ENCODE results near the gene NDUFA7.
"Not testable (repeated sequence)": the region's sequence is repeated elsewhere in the genome, so short reads cannot be mapped to it uniquely, and the experiment has no call there.

NDUFA7 gene

GRCh38 chr19:8331263-8331845 is 10.2 kb upstream of the NDUFA7 start:
- no peak overlapping the region for H3K4me3 ChIP-seq (ENCODE audit: extremely low read depth, insufficient read depth, low read length, poor library complexity, severe bottlenecking)
- H3K36me3 ChIP-seq (ENCODE audit: control insufficient read depth, insufficient read depth, low read length), result no peaks in the 10 kb centered on the region
- WGBS, 2 experiments (ENCODE audit: insufficient coverage in 2 of 2), result 85 to 88% methylated on average over 3 to 4 of the region's 8 CpGs
- no peak overlapping the region for H3K27ac ChIP-seq (ENCODE audit: low read depth, low read length, severe bottlenecking)
- H3K4me1 ChIP-seq (ENCODE audit: control insufficient read depth, insufficient read depth, low read length, poor library complexity, severe bottlenecking), result peaks cover 5% of the 10 kb centered on the region
- H3K9me3 ChIP-seq (ENCODE audit: control insufficient read depth, low read length), result no peaks in the 10 kb centered on the region

GRCh38 chr19:8329996-8330395 is 8.8 kb upstream of the NDUFA7 start:
- Histone ChIP-seq H3K27ac (ENCODE audit: low read depth, low read length, severe bottlenecking) (no peak overlapping the region), H3K4me3 (ENCODE audit: extremely low read depth, insufficient read depth, low read length, poor library complexity, severe bottlenecking) (no peak overlapping the region), H3K4me1 (ENCODE audit: control insufficient read depth, insufficient read depth, low read length, poor library complexity, severe bottlenecking) (peaks cover 5% of the 10 kb centered on the region), H3K36me3 (ENCODE audit: control insufficient read depth, insufficient read depth, low read length) (peaks cover 2% of the 10 kb centered on the region), H3K9me3 (ENCODE audit: control insufficient read depth, low read length) (no peaks in the 10 kb centered on the region)
- 71 to 79% methylated on average over 3 of the region's 3 CpGs for WGBS, 2 experiments (ENCODE audit: insufficient coverage in 2 of 2)

- Histone ChIP-seq H3K9me3 (ENCODE audit: control insufficient read depth, low read length) (no peaks in the 10 kb centered on the region), H3K36me3 (ENCODE audit: control insufficient read depth, insufficient read depth, low read length) (peaks cover 32% of the 10 kb centered on the region), H3K4me3 (ENCODE audit: extremely low read depth, insufficient read depth, low read length, poor library complexity, severe bottlenecking) (no peak overlapping the region), H3K4me1 (ENCODE audit: control insufficient read depth, insufficient read depth, low read length, poor library complexity, severe bottlenecking) (no peaks in the 10 kb centered on the region), H3K27ac (ENCODE audit: low read depth, low read length, severe bottlenecking) (no peak overlapping the region)
- WGBS, 2 experiments (ENCODE audit: insufficient coverage in 2 of 2), result 89 to 100% methylated on average over 2 of the region's 3 CpGs
Observed at GRCh38 chr19:8325454-8325853, 4.3 kb upstream of the NDUFA7 start.

GRCh38 chr19:8324186-8325050 is 3.2 kb upstream of the NDUFA7 start:
- peaks cover 32% of the 10 kb centered on the region for H3K36me3 ChIP-seq (ENCODE audit: control insufficient read depth, insufficient read depth, low read length)
- no peak overlapping the region for H3K4me3 ChIP-seq (ENCODE audit: extremely low read depth, insufficient read depth, low read length, poor library complexity, severe bottlenecking)
- no peaks in the 10 kb centered on the region for H3K9me3 ChIP-seq (ENCODE audit: control insufficient read depth, low read length)
- 88 to 95% methylated on average over 16 to 17 of the region's 17 CpGs for WGBS, 2 experiments (ENCODE audit: insufficient coverage in 2 of 2)
- no peak overlapping the region for H3K27ac ChIP-seq (ENCODE audit: low read depth, low read length, severe bottlenecking)
- H3K4me1 ChIP-seq (ENCODE audit: control insufficient read depth, insufficient read depth, low read length, poor library complexity, severe bottlenecking), result peaks cover 8% of the 10 kb centered on the region

- Histone ChIP-seq H3K9me3 (ENCODE audit: control insufficient read depth, low read length) (no peaks in the 10 kb centered on the region), H3K4me3 (ENCODE audit: extremely low read depth, insufficient read depth, low read length, poor library complexity, severe bottlenecking) (no peak overlapping the region), H3K4me1 (ENCODE audit: control insufficient read depth, insufficient read depth, low read length, poor library complexity, severe bottlenecking) (peaks cover 8% of the 10 kb centered on the region), H3K36me3 (ENCODE audit: control insufficient read depth, insufficient read depth, low read length) (peaks cover 35% of the 10 kb centered on the region), H3K27ac (ENCODE audit: low read depth, low read length, severe bottlenecking) (no peak overlapping the region)
- WGBS, 2 experiments (ENCODE audit: insufficient coverage in 2 of 2), result no CpG with 5 or more reads among the region's 1 CpG
Observed at GRCh38 chr19:8323781-8324185, 2.6 kb upstream of the NDUFA7 start.

- Histone ChIP-seq H3K4me3 (ENCODE audit: extremely low read depth, insufficient read depth, low read length, poor library complexity, severe bottlenecking) (peak overlapping the region; percentile 96), H3K4me1 (ENCODE audit: control insufficient read depth, insufficient read depth, low read length, poor library complexity, severe bottlenecking) (peaks cover 8% of the 10 kb centered on the region), H3K9me3 (ENCODE audit: control insufficient read depth, low read length) (no peaks in the 10 kb centered on the region), H3K36me3 (ENCODE audit: control insufficient read depth, insufficient read depth, low read length) (peaks cover 43% of the 10 kb centered on the region), H3K27ac (ENCODE audit: low read depth, low read length, severe bottlenecking) (no peak overlapping the region)
- 89 to 92% methylated on average over 5 of the region's 7 CpGs for WGBS, 2 experiments (ENCODE audit: insufficient coverage in 2 of 2)
Observed at GRCh38 chr19:8322638-8322997, 1.4 kb upstream of the NDUFA7 start.

- peaks cover 43% of the 10 kb centered on the region for H3K36me3 ChIP-seq (ENCODE audit: control insufficient read depth, insufficient read depth, low read length)
- WGBS, 2 experiments (ENCODE audit: insufficient coverage in 2 of 2), result 8 to 19% methylated on average over 12 to 24 of the region's 30 CpGs
- H3K4me1 ChIP-seq (ENCODE audit: control insufficient read depth, insufficient read depth, low read length, poor library complexity, severe bottlenecking), result peaks cover 9% of the 10 kb centered on the region
- H3K4me3 ChIP-seq (ENCODE audit: extremely low read depth, insufficient read depth, low read length, poor library complexity, severe bottlenecking), result peak overlapping the region; percentile 96
- H3K27ac ChIP-seq (ENCODE audit: low read depth, low read length, severe bottlenecking), result peak overlapping the region; percentile 59
- H3K9me3 ChIP-seq (ENCODE audit: control insufficient read depth, low read length), result no peaks in the 10 kb centered on the region
Observed at GRCh38 chr19:8321986-8322637, 937 bp upstream of the NDUFA7 start.

GRCh38 chr19:8320564-8321066 is 560 bp downstream of the NDUFA7 start:
- no peaks in the 10 kb centered on the region for H3K9me3 ChIP-seq (ENCODE audit: control insufficient read depth, low read length)
- WGBS, 2 experiments (ENCODE audit: insufficient coverage in 2 of 2), result 2% methylated on average over 16 of the region's 16 CpGs
- peaks cover 50% of the 10 kb centered on the region for H3K36me3 ChIP-seq (ENCODE audit: control insufficient read depth, insufficient read depth, low read length)
- peaks cover 16% of the 10 kb centered on the region for H3K4me1 ChIP-seq (ENCODE audit: control insufficient read depth, insufficient read depth, low read length, poor library complexity, severe bottlenecking)
- H3K4me3 ChIP-seq (ENCODE audit: extremely low read depth, insufficient read depth, low read length, poor library complexity, severe bottlenecking), result peak overlapping the region; percentile 96
- peak overlapping the region; percentile 87 for H3K27ac ChIP-seq (ENCODE audit: low read depth, low read length, severe bottlenecking)

GRCh38 chr19:8319807-8320520 is 1.2 kb downstream of the NDUFA7 start:
- Histone ChIP-seq H3K4me1 (ENCODE audit: control insufficient read depth, insufficient read depth, low read length, poor library complexity, severe bottlenecking) (peaks cover 16% of the 10 kb centered on the region), H3K27ac (ENCODE audit: low read depth, low read length, severe bottlenecking) (peak overlapping the region; percentile 87), H3K36me3 (ENCODE audit: control insufficient read depth, insufficient read depth, low read length) (peaks cover 54% of the 10 kb centered on the region), H3K9me3 (ENCODE audit: control insufficient read depth, low read length) (no peaks in the 10 kb centered on the region), H3K4me3 (ENCODE audit: extremely low read depth, insufficient read depth, low read length, poor library complexity, severe bottlenecking) (peak overlapping the region; percentile 96)
- WGBS, 2 experiments (ENCODE audit: insufficient coverage in 2 of 2), result 76% methylated on average over 7 to 9 of the region's 19 CpGs

- H3K4me3 ChIP-seq (ENCODE audit: extremely low read depth, insufficient read depth, low read length, poor library complexity, severe bottlenecking); H3K27ac ChIP-seq (ENCODE audit: low read depth, low read length, severe bottlenecking); H3K9me3 ChIP-seq (ENCODE audit: control insufficient read depth, low read length): not testable (repeated sequence)
- Histone ChIP-seq H3K36me3 (ENCODE audit: control insufficient read depth, insufficient read depth, low read length) (peaks cover 51% of the 10 kb centered on the region), H3K4me1 (ENCODE audit: control insufficient read depth, insufficient read depth, low read length, poor library complexity, severe bottlenecking) (peaks cover 16% of the 10 kb centered on the region)
- WGBS, 2 experiments (ENCODE audit: insufficient coverage in 2 of 2), result 92 to 100% methylated on average over 1 to 7 of the region's 9 CpGs
Observed at GRCh38 chr19:8318835-8319234, 2.3 kb downstream of the NDUFA7 start.
